ENCODE results near the gene PWWP2B.

DNA sequence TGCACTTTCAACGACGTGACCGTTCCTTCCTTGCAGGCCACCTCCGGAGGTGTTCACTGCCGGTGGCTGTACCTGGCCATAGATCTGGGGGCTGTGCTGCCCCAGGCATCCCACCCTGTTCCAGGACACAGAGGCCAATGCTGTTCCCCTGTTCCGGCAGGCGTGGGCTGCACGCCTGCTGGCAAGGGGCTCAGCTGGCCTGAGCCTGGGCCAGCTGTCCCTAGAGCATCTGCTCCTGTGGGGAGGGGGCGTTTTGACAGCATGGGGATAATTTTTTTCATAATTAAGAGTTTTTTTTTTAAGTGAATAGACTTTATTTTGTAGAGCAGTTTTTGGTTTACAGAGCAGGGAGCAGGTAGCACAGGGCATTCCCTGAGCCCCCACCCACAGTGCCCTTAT is 28.8 kb downstream of the PWWP2B start:
- TF ChIP-seq, protein P1, sequence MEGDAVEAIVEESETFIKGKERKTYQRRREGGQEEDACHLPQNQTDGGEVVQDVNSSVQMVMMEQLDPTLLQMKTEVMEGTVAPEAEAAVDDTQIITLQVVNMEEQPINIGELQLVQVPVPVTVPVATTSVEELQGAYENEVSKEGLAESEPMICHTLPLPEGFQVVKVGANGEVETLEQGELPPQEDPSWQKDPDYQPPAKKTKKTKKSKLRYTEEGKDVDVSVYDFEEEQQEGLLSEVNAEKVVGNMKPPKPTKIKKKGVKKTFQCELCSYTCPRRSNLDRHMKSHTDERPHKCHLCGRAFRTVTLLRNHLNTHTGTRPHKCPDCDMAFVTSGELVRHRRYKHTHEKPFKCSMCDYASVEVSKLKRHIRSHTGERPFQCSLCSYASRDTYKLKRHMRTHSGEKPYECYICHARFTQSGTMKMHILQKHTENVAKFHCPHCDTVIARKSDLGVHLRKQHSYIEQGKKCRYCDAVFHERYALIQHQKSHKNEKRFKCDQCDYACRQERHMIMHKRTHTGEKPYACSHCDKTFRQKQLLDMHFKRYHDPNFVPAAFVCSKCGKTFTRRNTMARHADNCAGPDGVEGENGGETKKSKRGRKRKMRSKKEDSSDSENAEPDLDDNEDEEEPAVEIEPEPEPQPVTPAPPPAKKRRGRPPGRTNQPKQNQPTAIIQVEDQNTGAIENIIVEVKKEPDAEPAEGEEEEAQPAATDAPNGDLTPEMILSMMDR (IDR thresholded peaks at IDR 0.05; ENCODE audit: low read depth, low read length, poor library complexity, severe bottlenecking), result no peak
- no peak for TF ChIP-seq EZH2phosphoT487 (IDR thresholded peaks at IDR 0.05; ENCODE audit: borderline replicate concordance, low read length)
